Astrocyte (in vitro differentiated cells and primary cell): ENCODE measurements around the gene IDS.
"Not testable (repeated sequence)": the region's sequence is repeated elsewhere in the genome, so short reads cannot be mapped to it uniquely, and the experiment has no call there.

Experiments
- CTCF ChIP-seq: IDR thresholded peaks from 2 replicates; pipeline ENCODE4 v1.5.1; 2011; ENCODE audit warnings: low read depth, mild to moderate bottlenecking, inconsistent platforms, low read length, moderate library complexity; ENCODE audit not compliant: insufficient read depth
- EZH2 ChIP-seq: IDR thresholded peaks from 2 replicates; pipeline ENCODE4 v1.6.1; 2012; ENCODE audit warnings: mild to moderate bottlenecking, low read length, inconsistent platforms; ENCODE audit not compliant: insufficient read depth

GRCh38 chrX:149502923-149503322 lies 2.2 kb downstream of the IDS start:
- not testable (repeated sequence) for TF ChIP-seq CTCF, EZH2
